Measurements from ENCODE around the gene TMEM272. TPM values are rescaled to one million over a fixed set of nuclear protein-coding genes. Genes with fewer than 3 reads are reported as not detected.

TMEM272 gene
- total RNA-seq, 6 donors from 2014 or later = 0.13 to 0.44 (median 0.17) TPM; not detected in 3

DNA sequence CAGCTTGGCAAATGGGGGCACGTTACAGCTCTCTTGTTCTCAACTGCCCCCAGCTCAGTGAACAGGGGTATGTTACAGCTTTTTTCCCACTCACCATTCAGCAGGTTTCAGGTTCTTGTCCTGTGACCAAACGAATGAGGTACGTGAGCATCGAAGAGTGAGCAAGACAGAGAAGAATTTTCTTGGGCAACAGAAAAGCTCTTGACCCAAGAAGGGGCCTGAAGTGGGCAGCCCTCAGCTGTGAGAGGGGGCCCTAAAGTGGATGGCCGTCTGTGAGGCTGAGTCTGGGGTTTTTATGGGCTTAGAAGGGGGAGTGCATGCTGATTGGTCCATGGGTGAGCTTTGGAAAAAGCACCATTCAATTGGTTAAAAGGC is 38.2 kb upstream of the TMEM272 start:
- no peaks in the 10 kb centered on the region for H3K27me3 ChIP-seq
- WGBS, 2 donors = 72 to 76% methylated on average over 5 of the region's 5 CpGs
- no peak for ATAC-seq (ENCODE audit: low FRiP score in 2 of 2)
- no peaks in the 10 kb centered on the region for H3K36me3 ChIP-seq
- H3K27ac ChIP-seq = no peak overlapping the region
- H3K9me3 ChIP-seq = no peaks in the 10 kb centered on the region
- no peak for DNase-seq
- H3K4me3 ChIP-seq = no peak overlapping the region
- TF ChIP-seq POLR2AphosphoS5 (IDR thresholded peaks at IDR 0.05) (no peak), EP300 (IDR thresholded peaks at IDR 0.05) (no peak), POLR2A (IDR thresholded peaks at IDR 0.05) (no peak)
- TF ChIP-seq, protein P1, sequence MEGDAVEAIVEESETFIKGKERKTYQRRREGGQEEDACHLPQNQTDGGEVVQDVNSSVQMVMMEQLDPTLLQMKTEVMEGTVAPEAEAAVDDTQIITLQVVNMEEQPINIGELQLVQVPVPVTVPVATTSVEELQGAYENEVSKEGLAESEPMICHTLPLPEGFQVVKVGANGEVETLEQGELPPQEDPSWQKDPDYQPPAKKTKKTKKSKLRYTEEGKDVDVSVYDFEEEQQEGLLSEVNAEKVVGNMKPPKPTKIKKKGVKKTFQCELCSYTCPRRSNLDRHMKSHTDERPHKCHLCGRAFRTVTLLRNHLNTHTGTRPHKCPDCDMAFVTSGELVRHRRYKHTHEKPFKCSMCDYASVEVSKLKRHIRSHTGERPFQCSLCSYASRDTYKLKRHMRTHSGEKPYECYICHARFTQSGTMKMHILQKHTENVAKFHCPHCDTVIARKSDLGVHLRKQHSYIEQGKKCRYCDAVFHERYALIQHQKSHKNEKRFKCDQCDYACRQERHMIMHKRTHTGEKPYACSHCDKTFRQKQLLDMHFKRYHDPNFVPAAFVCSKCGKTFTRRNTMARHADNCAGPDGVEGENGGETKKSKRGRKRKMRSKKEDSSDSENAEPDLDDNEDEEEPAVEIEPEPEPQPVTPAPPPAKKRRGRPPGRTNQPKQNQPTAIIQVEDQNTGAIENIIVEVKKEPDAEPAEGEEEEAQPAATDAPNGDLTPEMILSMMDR (IDR thresholded peaks at IDR 0.05) = no peak
- no peaks in the 10 kb centered on the region for H3K4me1 ChIP-seq

DNA sequence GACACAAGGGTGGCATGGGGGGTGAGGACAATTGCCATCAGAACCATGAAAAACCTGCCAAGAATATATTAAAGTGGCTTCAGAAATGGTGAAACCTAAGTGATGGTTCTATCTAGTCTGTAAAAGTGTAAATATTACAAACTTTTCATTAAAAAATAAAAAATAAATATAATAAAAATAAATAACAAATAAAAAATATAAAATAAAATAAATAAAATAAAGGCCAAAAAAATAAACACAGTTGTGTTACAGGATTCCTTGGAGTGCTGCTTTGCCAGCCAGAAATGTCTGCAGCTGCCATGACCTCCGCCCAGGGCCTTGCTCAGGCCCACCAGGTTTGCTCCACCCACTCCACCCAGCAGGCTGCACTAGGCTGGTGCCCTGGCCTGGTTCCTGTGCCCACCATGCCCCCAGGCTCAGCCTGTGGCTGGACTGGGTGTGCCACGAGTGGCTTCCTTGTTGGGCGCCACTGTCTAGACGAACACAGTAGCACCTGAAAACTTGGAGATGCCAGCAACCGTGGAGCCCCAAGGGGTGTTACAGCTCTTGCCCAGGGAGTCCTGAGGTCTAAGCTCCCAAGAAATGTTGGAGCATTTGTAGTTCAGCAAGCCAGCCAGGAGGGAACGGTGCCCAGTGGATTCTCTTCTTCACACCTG is 37.7 kb upstream of the TMEM272 start:
- TF ChIP-seq, protein P1 (IDR thresholded peaks at IDR 0.05) = no peak
- no peak for TF ChIP-seq POLR2AphosphoS5 (IDR thresholded peaks at IDR 0.05)
- H3K9me3 ChIP-seq = no peaks in the 10 kb centered on the region
- H3K4me1 ChIP-seq = no peaks in the 10 kb centered on the region
- H3K4me3 ChIP-seq = no peak overlapping the region
- H3K36me3 ChIP-seq = no peaks in the 10 kb centered on the region
- H3K27me3 ChIP-seq = no peaks in the 10 kb centered on the region
- ATAC-seq (ENCODE audit: low FRiP score in 2 of 2) = no peak
- 94 to 98% methylated on average over 4 to 6 of the region's 6 CpGs for WGBS, 2 donors
- no peak overlapping the region for H3K27ac ChIP-seq
- peak in 1 of 2 donors; percentile 42 for DNase-seq

DNA sequence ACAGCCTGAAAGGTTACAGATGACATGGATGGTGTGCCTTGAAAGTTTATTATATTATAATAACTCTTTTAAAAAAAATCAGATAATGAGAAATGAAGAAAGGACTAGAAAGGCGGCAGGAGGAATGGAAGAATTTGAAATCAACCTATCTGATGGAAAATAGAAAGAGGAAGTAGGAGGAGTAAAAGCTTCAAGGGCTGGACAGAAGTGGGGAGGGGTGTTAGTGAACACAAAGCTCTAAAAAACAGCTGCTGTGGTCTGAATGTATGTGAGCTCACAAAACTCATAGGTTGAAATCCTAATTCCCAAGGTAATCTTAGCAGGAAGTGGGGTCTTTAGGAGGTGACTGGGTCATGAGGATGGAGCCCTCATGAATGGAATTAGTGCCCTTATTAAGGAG is 36.3 kb upstream of the TMEM272 start:
- no peak for TF ChIP-seq POLR2AphosphoS5 (IDR thresholded peaks at IDR 0.05)
- TF ChIP-seq, protein P1 (IDR thresholded peaks at IDR 0.05) = no peak

DNA sequence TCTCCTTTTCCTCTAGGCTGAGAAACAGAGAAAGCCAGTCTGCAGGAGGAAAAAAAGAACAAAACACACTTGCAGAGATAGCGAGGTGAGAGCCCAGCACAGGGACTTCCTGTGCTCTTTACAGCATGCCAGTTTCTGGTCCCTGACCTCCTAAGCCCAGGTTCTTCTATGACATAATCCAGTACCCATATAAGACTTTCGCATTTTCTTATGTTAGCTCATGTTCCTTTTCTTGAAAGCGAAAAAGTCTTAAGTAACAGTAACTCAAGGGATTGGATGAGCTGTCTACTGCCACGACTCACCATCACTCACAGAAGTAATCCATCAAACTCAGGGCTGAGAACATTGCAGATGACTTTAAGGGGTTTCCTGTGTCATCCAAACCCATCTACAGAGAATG is 34.2 kb upstream of the TMEM272 start:
- Histone ChIP-seq H3K4me1 (no peaks in the 10 kb centered on the region), H3K36me3 (no peaks in the 10 kb centered on the region), H3K27ac (no peak overlapping the region), H3K27me3 (no peaks in the 10 kb centered on the region), H3K4me3 (no peak overlapping the region), H3K9me3 (no peaks in the 10 kb centered on the region)
- TF ChIP-seq EP300 (IDR thresholded peaks at IDR 0.05) (no peak), POLR2A (IDR thresholded peaks at IDR 0.05) (no peak), POLR2AphosphoS5 (IDR thresholded peaks at IDR 0.05) (no peak)
- TF ChIP-seq, protein P1 (IDR thresholded peaks at IDR 0.05) = no peak
- ATAC-seq (ENCODE audit: low FRiP score in 2 of 2) (no peak), DNase-seq (no peak)
- 82 to 89% methylated on average over 4 of the region's 4 CpGs for WGBS, 2 donors

More for the DNA sequence above, 36.3 kb upstream of the TMEM272 start:
- H3K36me3 ChIP-seq = no peaks in the 10 kb centered on the region
- WGBS, 2 donors = 79 to 89% methylated on average over 1 of the region's 1 CpG
- H3K9me3 ChIP-seq = no peaks in the 10 kb centered on the region
- H3K27ac ChIP-seq = no peak overlapping the region
- H3K4me3 ChIP-seq = no peak overlapping the region
- ATAC-seq (ENCODE audit: low FRiP score in 2 of 2) (no peak), DNase-seq (no peak)
- H3K4me1 ChIP-seq = no peaks in the 10 kb centered on the region
- no peaks in the 10 kb centered on the region for H3K27me3 ChIP-seq

DNA sequence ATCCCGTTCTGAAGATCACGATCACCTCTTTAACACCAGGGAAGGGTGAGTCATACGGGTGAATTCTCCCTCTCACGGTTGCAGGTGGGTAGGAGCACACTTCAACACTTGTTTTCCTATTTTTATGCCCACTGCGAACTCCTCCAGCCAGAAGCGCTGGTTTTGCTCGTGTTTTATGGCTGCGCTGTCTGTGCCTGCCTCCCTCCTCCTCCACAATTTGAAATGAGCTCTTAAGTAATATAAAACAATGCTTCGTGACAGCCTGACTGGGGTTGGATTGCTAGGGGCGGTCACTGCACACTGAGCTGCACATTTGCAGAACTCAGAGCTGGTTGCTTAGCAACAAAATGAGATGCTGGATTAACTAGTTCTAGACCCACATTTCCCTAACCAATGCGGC is 29.7 kb upstream of the TMEM272 start:
- no peak overlapping the region for H3K27ac ChIP-seq

More for the DNA sequence above, 29.7 kb upstream of the TMEM272 start:
- DNase-seq = no peak
- no peak for ATAC-seq (ENCODE audit: low FRiP score in 2 of 2)
- no peaks in the 10 kb centered on the region for H3K9me3 ChIP-seq
- H3K4me3 ChIP-seq = no peak overlapping the region
- TF ChIP-seq POLR2AphosphoS5 (IDR thresholded peaks at IDR 0.05) = no peak
- no peaks in the 10 kb centered on the region for H3K4me1 ChIP-seq
- no peaks in the 10 kb centered on the region for H3K27me3 ChIP-seq
- H3K36me3 ChIP-seq = no peaks in the 10 kb centered on the region
- WGBS, 2 donors = 83 to 85% methylated on average over 11 of the region's 11 CpGs
